Uterine smooth muscle cell (primary cell): ENCODE results near the gene ERCC4. TPM values are rescaled to one million over a fixed set of nuclear protein-coding genes. Genes with fewer than 3 reads are reported as not detected.

Experiments
- total RNA-seq: library from RNA; depleted of rRNA; stranded (reverse); fragments of >200 nt; gene quantifications from 2 replicates; pipeline ENCODE4 v1.2.3, GENCODE V29; 2014

The ERCC4 gene
- 11.4 and 12.2 TPM in 2 replicates for total RNA-seq

GRCh38 chr16:13919683-13920509, at the start of gene ERCC4:
Gene ERCC4 (plus strand): TSS chr16:13920154. CDS start chr16:13920166, 12 bp downstream.

Other genes with a start within 250 kb of the ERCC4 start
- 9.7 and 10.0 TPM in 2 replicates for gene MRTFB, start 151.2 kb downstream of the ERCC4 start, total RNA-seq